ENCODE data around the gene PDE1A. TPM values are rescaled to one million over a fixed set of nuclear protein-coding genes. Genes with fewer than 3 reads are reported as not detected.

Gene PDE1A
- polyA plus RNA-seq, 2 of the 4 experiments (the other 2 are of a cell fraction): 0.28 to 3.2 TPM

- H3K27ac ChIP-seq: peak overlapping the region; percentile 16 to 34; a peak in 1 of 6 replicates
- WGBS (ENCODE audit: missing lambda C conversion rate): 9% methylated on average over 1 of the region's 1 CpG
- POLR2A ChIA-PET: no interaction called here
- no peak for DNase-seq (ENCODE audit: low read depth in 1 of 2, low spot score in 1 of 2)
- CTCF ChIA-PET: no interaction called here
- peaks cover 29% of the 10 kb centered on the region for H3K9me3 ChIP-seq
- peak overlapping the region; percentile 26; the same call in 1 of the 3 replicates for H3K4me2 ChIP-seq
- H3K4me1 ChIP-seq: peaks cover 8% of the 10 kb centered on the region; the same call in 1 of the 3 replicates
- FAIRE-seq: no peak
- no peak for ATAC-seq
- H3K4me3 ChIP-seq: no peak overlapping the region
- TF ChIP-seq HOXB13 (CRISPR knock-in tag; IDR thresholded peaks at IDR 0.05; ENCODE audit: low read depth) (no peak), EHF (CRISPR knock-in tag; IDR thresholded peaks at IDR 0.05) (no peak), RARB (CRISPR knock-in tag; IDR thresholded peaks at IDR 0.05) (no peak), ELK1 (IDR thresholded peaks at IDR 0.05; ENCODE audit: low read depth, low read length) (no peak), ZFP36 (IDR thresholded peaks at IDR 0.05; ENCODE audit: borderline replicate concordance, partially characterized antibody) (no peak), KDM5A (IDR thresholded peaks at IDR 0.05) (no peak), POLR2A (IDR thresholded peaks at IDR 0.05; ENCODE audit: low read length) (no peak), NPAS2 (CRISPR knock-in tag; IDR thresholded peaks at IDR 0.05; ENCODE audit: borderline replicate concordance) (no peak), KDM1A (IDR thresholded peaks at IDR 0.05; ENCODE audit: low read depth) (no peak), PBX3 (IDR thresholded peaks at IDR 0.05) (no peak)
These were observed 47.6 kb downstream of the PDE1A start for GRCh38 chr2:182379241-182379640.

- ChIA-PET POLR2A (no interaction called here), CTCF (no interaction called here)
- TF ChIP-seq RCOR1 (IDR thresholded peaks at IDR 0.05; ENCODE audit: low read depth, low read length) (no peak), SMC3 (IDR thresholded peaks at IDR 0.05) (no peak), RAD21 (conservative IDR thresholded peaks at IDR 0.05 in 1 of 2, IDR thresholded peaks at IDR 0.05 in 1 of 2) (no peak), HOXB5 (CRISPR knock-in tag; IDR thresholded peaks at IDR 0.05) (no peak), JUNB (IDR thresholded peaks at IDR 0.05) (no peak), EP300 (IDR thresholded peaks at IDR 0.05) (no peak), TP53 (CRISPR knock-in tag; IDR thresholded peaks at IDR 0.05) (no peak), E2F6 (IDR thresholded peaks at IDR 0.05; ENCODE audit: borderline replicate concordance, low read depth) (no peak), GATA3 (IDR thresholded peaks at IDR 0.05; ENCODE audit: borderline replicate concordance) (no peak), SREBF2 (IDR thresholded peaks at IDR 0.05) (no peak), MYC (IDR thresholded peaks at IDR 0.05; ENCODE audit: borderline replicate concordance, low read length) (no peak), PBX3 (IDR thresholded peaks at IDR 0.05) (no peak)
- FAIRE-seq: no peak
- Histone ChIP-seq H3K4me2 (0 out of 3 replicates have a peak overlapping the region, but pooled peaks have one; percentile 26), H3K4me3 (no peak overlapping the region), H3K27ac (peak overlapping the region in 1 of 2 experiments; percentile 16; a peak in 1 of 6 replicates), H3K9me3 (peaks cover 32% of the 10 kb centered on the region), H3K4me1 (peaks cover 8% of the 10 kb centered on the region; the same call in 1 of the 3 replicates)
- DNase-seq (ENCODE audit: low read depth in 1 of 2, low spot score in 1 of 2): no peak
- WGBS (ENCODE audit: missing lambda C conversion rate): 62% methylated on average over 2 of the region's 2 CpGs
- no peak for ATAC-seq
These were observed 48.1 kb downstream of the PDE1A start for GRCh38 chr2:182378759-182379158.

GRCh38 chr2:182377467-182377866 lies 49.4 kb downstream of the PDE1A start:
- Histone ChIP-seq H3K4me2 (no peak overlapping the region), H3K9me3 (peaks cover 39% of the 10 kb centered on the region), H3K4me1 (peaks cover 15% of the 10 kb centered on the region), H3K4me3 (no peak overlapping the region), H3K27ac (no peak overlapping the region)
- CTCF ChIA-PET: no interaction called here
- FAIRE-seq: no peak
- TF ChIP-seq HOXB5 (CRISPR knock-in tag; IDR thresholded peaks at IDR 0.05) (no peak), FOSB (CRISPR knock-in tag; IDR thresholded peaks at IDR 0.05) (no peak), GATA3 (IDR thresholded peaks at IDR 0.05; ENCODE audit: borderline replicate concordance) (no peak), TFCP2L1 (CRISPR knock-in tag; IDR thresholded peaks at IDR 0.05) (no peak), CHD4 (IDR thresholded peaks at IDR 0.05; ENCODE audit: borderline replicate concordance) (no peak), HDAC2 (IDR thresholded peaks at IDR 0.05) (no peak)
- no peak for DNase-seq (ENCODE audit: low read depth in 1 of 2, low spot score in 1 of 2)
- ATAC-seq: no peak
- WGBS (ENCODE audit: missing lambda C conversion rate): 46% methylated on average over 1 of the region's 1 CpG
- POLR2A ChIA-PET: no interaction called here

Measured in A549 (cell line).